B cell (primary cell): ENCODE data around the gene KBTBD12. TPM values are rescaled to one million over a fixed set of nuclear protein-coding genes. Genes with fewer than 3 reads are reported as not detected.

ENCODE experiments used
- ATAC-seq: fragments of 200-7000 bp; cut with Tn5 transposase; one replicate; pipeline ENCODE4 v1.10.0; 2021; ENCODE audit warnings: low read depth, mild to moderate bottlenecking, moderate number of reproducible peaks, moderate library complexity
- CTCF ChIA-PET: fragments of 350-600 bp; sonication (Branson Sonifier 250); formaldehyde crosslinking; loops from one replicate; lab custom pipeline; 2021; ENCODE audit warnings: antibody characterized with exemption, inconsistent platforms; lab: Charles Lee
- POLR2A ChIA-PET: fragments of 350-600 bp; sonication (Branson Sonifier 250); formaldehyde crosslinking; loops from one replicate; lab custom pipeline; 2021; ENCODE audit warnings: antibody characterized with exemption; lab: Charles Lee
- DNase-seq: peaks from one replicate; pipeline ENCODE4 v3.0.0; 2013
- H2AFZ ChIP-seq: 2 replicates; pipeline ENCODE4 v1.6.1; 2012; ENCODE audit warnings: mild to moderate bottlenecking, low read depth, low read length; ENCODE audit not compliant: insufficient read depth, poor library complexity, severe bottlenecking
- H3K27ac ChIP-seq, 2 donors: 1 replicate in 1 of 2; 2 replicates in 1 of 2; pipeline ENCODE4 v1.5.1; 2012 to 2013; ENCODE audit warnings: low read length in 2 of 2, mild to moderate bottlenecking in 2 of 2, moderate library complexity in 1 of 2
- H3K27me3 ChIP-seq, 4 experiments: fragments of 200-600 bp in 1 of 4; sonication (generic) in 1 of 4; replicated peaks in 1 of 4; 1 replicate in 2 of 4; 2 replicates in 2 of 4; pipeline versions ENCODE4 v1.6.1 to v1.7.0; 2013 to 2016; ENCODE audit warnings: low read length in 3 of 4, mild to moderate bottlenecking in 2 of 4, mixed read lengths in 1 of 4, moderate library complexity in 1 of 4; ENCODE audit not compliant: insufficient read depth in 4 of 4, control insufficient read depth in 3 of 4; ENCODE audit errors: control extremely low read depth in 1 of 4
- H3K36me3 ChIP-seq, 2 experiments: replicated peaks in 1 of 2; 1 replicate in 1 of 2; 2 replicates in 1 of 2; pipeline versions ENCODE4 v1.6.1 to v1.7.1; 2013; ENCODE audit warnings: low read length in 1 of 2; ENCODE audit not compliant: insufficient read depth in 2 of 2, control insufficient read depth in 1 of 2; ENCODE audit errors: control extremely low read depth in 1 of 2, extremely low read depth in 1 of 2
- H3K4me1 ChIP-seq, 2 donors: fragments of 200-600 bp in 1 of 2; sonication (generic) in 1 of 2; 1 replicate in 1 of 2; 2 replicates in 1 of 2; pipeline versions ENCODE4 v1.5.1 to v1.6.1; 2013 to 2017; ENCODE audit warnings: low read length in 2 of 2; ENCODE audit not compliant: control insufficient read depth in 2 of 2, insufficient read depth in 2 of 2
- H3K4me2 ChIP-seq: replicated peaks from 2 replicates; pipeline ENCODE3; 2012; ENCODE audit warnings: mild to moderate bottlenecking, low read depth, low read length; ENCODE audit not compliant: poor library complexity, severe bottlenecking
- H3K4me3 ChIP-seq, 5 experiments: fragments of 200-600 bp in 1 of 5; sonication (generic) in 1 of 5; 1 replicate in 3 of 5; 2 replicates in 2 of 5; pipeline versions ENCODE4 v1.5.1 to v1.7.0; 2011 to 2016; ENCODE audit warnings: low read length in 4 of 5, mild to moderate bottlenecking in 4 of 5, low read depth in 2 of 5, control low read depth in 1 of 5, moderate library complexity in 1 of 5; ENCODE audit not compliant: insufficient read depth in 1 of 5; ENCODE audit errors: control extremely low read depth in 1 of 5, extremely low read depth in 1 of 5
- H3K79me2 ChIP-seq: fragments of 200-600 bp; sonication (generic); one replicate; pipeline ENCODE4 v1.6.0; 2016; ENCODE audit warnings: low read length; ENCODE audit not compliant: control insufficient read depth, insufficient read depth
- H3K9ac ChIP-seq: fragments of 200-600 bp; sonication (generic); 2 replicates; pipeline ENCODE4 v1.6.1; 2017; ENCODE audit warnings: mild to moderate bottlenecking, low read length, moderate library complexity
- H3K9me3 ChIP-seq, 3 donors: one replicate each; pipeline versions ENCODE4 v1.6.1 to v1.7.1; 2013; ENCODE audit warnings: low read length in 2 of 3; ENCODE audit not compliant: control insufficient read depth in 2 of 3, insufficient read depth in 1 of 3; ENCODE audit errors: control extremely low read depth in 1 of 3
- H4K20me1 ChIP-seq: 2 replicates; pipeline ENCODE4 v1.6.0; 2012; ENCODE audit warnings: mild to moderate bottlenecking, low read length; ENCODE audit not compliant: insufficient read depth, control insufficient read depth, poor library complexity, severe bottlenecking
- H3K27ac Mint-ChIP-seq: one replicate; pipeline ENCODE4 v1.8.0; 2021; ENCODE audit warnings: mixed read lengths
- H3K27me3 Mint-ChIP-seq: one replicate; pipeline ENCODE4 v1.8.0; 2021; ENCODE audit warnings: mixed read lengths
- H3K4me1 Mint-ChIP-seq: one replicate; pipeline ENCODE4 v1.8.0; 2021; ENCODE audit warnings: mixed read lengths
- H3K4me3 Mint-ChIP-seq: one replicate; pipeline ENCODE4 v1.8.0; 2021; ENCODE audit warnings: mixed read lengths
- H3K9me3 Mint-ChIP-seq: one replicate; pipeline ENCODE4 v1.8.0; 2022; ENCODE audit warnings: mixed read lengths; ENCODE audit not compliant: insufficient read depth
- EZH2 ChIP-seq: IDR thresholded peaks from 2 replicates; pipeline ENCODE4 v1.6.1; 2012; ENCODE audit warnings: borderline replicate concordance, low read depth, mild to moderate bottlenecking, moderate library complexity, low read length; ENCODE audit not compliant: insufficient read depth, poor library complexity, severe bottlenecking
- WGBS: methylation state at CpG from one replicate; pipeline ENCODE4 v1.1.5; 2013; ENCODE audit warnings: missing lambda C conversion rate; ENCODE audit not compliant: insufficient coverage; 5-methylcytosine and 5-hydroxymethylcytosine counted together
- intact Hi-C: fragments of 100-400 bp; cut with micrococcal nuclease; formaldehyde crosslinking; loops from one replicate; pipeline ENCODE4 v1.10.0; 2022
- polyA plus RNA-seq: library from polyadenylated mRNA; depleted of rRNA; stranded (reverse); fragments of >200 nt; gene quantifications from 2 replicates; pipeline ENCODE4 v1.2.3, GENCODE V29; 2012
- total RNA-seq, 2 donors: library from RNA; stranded (reverse); fragments of 120-200 nt in 1 of 2; gene quantifications; 1 replicate in 1 of 2; 2 replicates in 1 of 2; pipeline versions ENCODE4 v1.2.3 to v1.2.4, GENCODE V29; 2013 to 2022
- TF ChIP-seq, protein P1 (sequence below): fragments of 200-600 bp; IDR thresholded peaks from one replicate; pipeline ENCODE4 v1.8.0; 2022; ENCODE audit warnings: antibody characterized with exemption, mild to moderate bottlenecking

Gene KBTBD12
- total and polyA plus RNA-seq, 2 donors (not counting 1 experiment from before 2014, with no cell fraction given) = 0.22 TPM; not detected in 1

GRCh38 chr3:127986803-127987202, 71.8 kb downstream of the KBTBD12 start:
- no peak overlapping the region for H3K4me2 ChIP-seq
- no peaks in the 10 kb centered on the region for H3K9me3 ChIP-seq
- WGBS = 92% methylated on average over 11 of the region's 11 CpGs
- no peak overlapping the region for H3K4me3 Mint-ChIP-seq
- CTCF ChIA-PET = no interaction called here
- TF ChIP-seq, protein P1, sequence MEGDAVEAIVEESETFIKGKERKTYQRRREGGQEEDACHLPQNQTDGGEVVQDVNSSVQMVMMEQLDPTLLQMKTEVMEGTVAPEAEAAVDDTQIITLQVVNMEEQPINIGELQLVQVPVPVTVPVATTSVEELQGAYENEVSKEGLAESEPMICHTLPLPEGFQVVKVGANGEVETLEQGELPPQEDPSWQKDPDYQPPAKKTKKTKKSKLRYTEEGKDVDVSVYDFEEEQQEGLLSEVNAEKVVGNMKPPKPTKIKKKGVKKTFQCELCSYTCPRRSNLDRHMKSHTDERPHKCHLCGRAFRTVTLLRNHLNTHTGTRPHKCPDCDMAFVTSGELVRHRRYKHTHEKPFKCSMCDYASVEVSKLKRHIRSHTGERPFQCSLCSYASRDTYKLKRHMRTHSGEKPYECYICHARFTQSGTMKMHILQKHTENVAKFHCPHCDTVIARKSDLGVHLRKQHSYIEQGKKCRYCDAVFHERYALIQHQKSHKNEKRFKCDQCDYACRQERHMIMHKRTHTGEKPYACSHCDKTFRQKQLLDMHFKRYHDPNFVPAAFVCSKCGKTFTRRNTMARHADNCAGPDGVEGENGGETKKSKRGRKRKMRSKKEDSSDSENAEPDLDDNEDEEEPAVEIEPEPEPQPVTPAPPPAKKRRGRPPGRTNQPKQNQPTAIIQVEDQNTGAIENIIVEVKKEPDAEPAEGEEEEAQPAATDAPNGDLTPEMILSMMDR = no peak
- no peak for TF ChIP-seq EZH2
- ATAC-seq (no peak), DNase-seq (no peak)
- no peaks in the 10 kb centered on the region for H3K4me1 Mint-ChIP-seq
- H3K27ac Mint-ChIP-seq = no peak overlapping the region
- intact Hi-C loops = no loop called here
- no peaks in the 10 kb centered on the region for H3K9me3 Mint-ChIP-seq
- H3K27me3 ChIP-seq = no peaks in the 10 kb centered on the region
- peaks cover 9% of the 10 kb centered on the region for H3K27me3 Mint-ChIP-seq
- H3K36me3 ChIP-seq = no peaks in the 10 kb centered on the region
- no peaks in the 10 kb centered on the region for H4K20me1 ChIP-seq
- H3K4me1 ChIP-seq = no peaks in the 10 kb centered on the region
- H3K27ac ChIP-seq = no peak overlapping the region
- H3K4me3 ChIP-seq = no peak overlapping the region
- POLR2A ChIA-PET = no interaction called here
- H3K79me2 ChIP-seq = no peaks in the 10 kb centered on the region
- no peak overlapping the region for H3K9ac ChIP-seq
- no peak overlapping the region for H2AFZ ChIP-seq

DNA sequence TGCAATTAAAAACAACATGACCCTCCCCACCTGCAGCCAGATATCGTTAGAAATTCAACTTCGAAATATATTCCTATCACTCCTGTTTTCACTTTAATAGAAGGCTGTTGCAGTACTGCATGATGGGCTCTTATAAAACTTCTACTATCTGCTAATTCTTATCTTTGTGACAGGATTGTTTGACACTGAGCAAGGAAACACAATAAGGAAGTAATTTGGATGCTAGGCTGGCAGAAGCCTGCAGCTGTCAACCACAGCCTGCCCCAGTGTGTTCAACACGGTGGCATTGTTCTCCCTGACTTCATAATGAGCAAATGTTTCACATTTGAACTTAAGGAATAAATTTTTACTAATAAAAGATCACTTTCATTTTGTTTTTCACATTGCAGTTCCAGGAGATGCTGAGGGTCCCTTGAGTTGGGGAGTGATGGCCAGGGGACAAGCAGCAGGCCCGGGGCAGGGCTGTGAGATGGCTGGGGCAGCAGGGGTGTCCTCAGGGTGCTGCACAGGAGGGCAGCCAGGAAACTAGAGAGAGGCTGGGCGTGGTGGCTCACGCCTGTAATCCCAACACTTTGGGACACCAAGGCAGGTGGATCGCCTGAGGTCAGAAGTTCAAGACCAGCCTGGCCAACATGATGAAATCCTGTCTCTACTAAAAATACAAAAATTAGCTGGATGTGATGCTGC, 72.4 kb downstream of the KBTBD12 start:
- Histone ChIP-seq H3K9ac (no peak overlapping the region), H3K4me3 (no peak overlapping the region), H3K9me3 (no peaks in the 10 kb centered on the region), H3K4me2 (no peak overlapping the region), H3K36me3 (no peaks in the 10 kb centered on the region), H3K79me2 (no peaks in the 10 kb centered on the region), H3K4me1 (no peaks in the 10 kb centered on the region), H2AFZ (no peak overlapping the region), H4K20me1 (no peaks in the 10 kb centered on the region), H3K27ac (no peak overlapping the region), H3K27me3 (no peaks in the 10 kb centered on the region)
- H3K9me3 Mint-ChIP-seq = no peaks in the 10 kb centered on the region
- intact Hi-C loops = no loop called here
- peaks cover 6% of the 10 kb centered on the region for H3K27me3 Mint-ChIP-seq
- CTCF ChIA-PET = no interaction called here
- 76% methylated on average over 4 of the region's 7 CpGs for WGBS
- no peaks in the 10 kb centered on the region for H3K4me1 Mint-ChIP-seq
- H3K27ac Mint-ChIP-seq = no peak overlapping the region
- TF ChIP-seq, protein P1 = no peak
- TF ChIP-seq EZH2 = no peak
- POLR2A ChIA-PET = no interaction called here
- ATAC-seq = no peak
- no peak for DNase-seq
- no peak overlapping the region for H3K4me3 Mint-ChIP-seq
